Stimulated activated CD4-positive, alpha-beta T cell treated with anti-CD3 and anti-CD28 coated beads, Interleukin-2, amount 100 ng/mL, for 48 hours (primary cell): Measurements from ENCODE around the gene PHF8.

ENCODE experiments used
- DNase-seq, 2 donors: peaks; one replicate each; pipeline ENCODE4 v3.0.0-alpha.2; 2020

The PHF8 gene

GRCh38 chrX:54044126-54044876 is at the start of gene PHF8:
TSS of gene PHF8 (minus strand) at chrX:54044473. CDS start at chrX:54042728, 1,745 bp downstream.
- peak; percentile 86 to 90 for DNase-seq

- no peak for DNase-seq
Observed at GRCh38 chrX:54093571-54093970, 49.3 kb upstream of the PHF8 start.

- DNase-seq = no peak
Observed at GRCh38 chrX:54093159-54093558, 48.9 kb upstream of the PHF8 start.

- DNase-seq = no peak
Observed at GRCh38 chrX:54090880-54091279, 46.6 kb upstream of the PHF8 start.

- DNase-seq = no peak
Observed at GRCh38 chrX:54089191-54089590, 44.9 kb upstream of the PHF8 start.

- DNase-seq = no peak
Observed at GRCh38 chrX:54087661-54088060, 43.4 kb upstream of the PHF8 start.

- no peak for DNase-seq
Observed at GRCh38 chrX:54085666-54086065, 41.4 kb upstream of the PHF8 start.

- DNase-seq = no peak
Observed at GRCh38 chrX:54076903-54077302, 32.6 kb upstream of the PHF8 start.

- DNase-seq = no peak
Observed at GRCh38 chrX:54074826-54075225, 30.6 kb upstream of the PHF8 start.

GRCh38 chrX:54067766-54068165 is 23.5 kb upstream of the PHF8 start:
- no peak for DNase-seq

GRCh38 chrX:54066841-54067240 is 22.6 kb upstream of the PHF8 start:
- DNase-seq = no peak

GRCh38 chrX:54064564-54064963 is 20.3 kb upstream of the PHF8 start:
- DNase-seq = no peak

GRCh38 chrX:54063361-54063760 is 19.1 kb upstream of the PHF8 start:
- no peak for DNase-seq

- no peak for DNase-seq
Observed at GRCh38 chrX:54049801-54050200, 5.5 kb upstream of the PHF8 start.

GRCh38 chrX:54048412-54048811 is 4.1 kb upstream of the PHF8 start:
- DNase-seq = no peak

- DNase-seq = no peak
Observed at GRCh38 chrX:54045563-54046228, 1.4 kb upstream of the PHF8 start.

GRCh38 chrX:54044877-54045338 is 635 bp upstream of the PHF8 start:
- DNase-seq = no peak

GRCh38 chrX:54043541-54044125 is 640 bp downstream of the PHF8 start:
- DNase-seq = peak; percentile 3 to 8

- DNase-seq = no peak
Observed at GRCh38 chrX:54043056-54043455, 1.2 kb downstream of the PHF8 start.

- DNase-seq = peak; percentile 11 to 18
Observed at GRCh38 chrX:54042609-54043021, 1.7 kb downstream of the PHF8 start.

GRCh38 chrX:54030329-54030728 is 13.9 kb downstream of the PHF8 start:
- DNase-seq = no peak

- no peak for DNase-seq
Observed at GRCh38 chrX:54029529-54030143, 14.6 kb downstream of the PHF8 start.

- no peak for DNase-seq
Observed at GRCh38 chrX:54024350-54024749, 19.9 kb downstream of the PHF8 start.
